ENCODE measurements around the gene DAD1.

- no peak for TF ChIP-seq CTCF (IDR thresholded peaks at IDR 0.05)
- TF ChIP-seq POLR2AphosphoS5 (IDR thresholded peaks at IDR 0.05): no peak
- no peak for TF ChIP-seq EP300 (IDR thresholded peaks at IDR 0.05)
- TF ChIP-seq POLR2A (IDR thresholded peaks at IDR 0.05): no peak
These were observed 41.5 kb upstream of the DAD1 start for GRCh38 chr14:22630486-22630885.
